NCI-H82 treated with DMSO at 0.1 percent for 48 hours (cell line): ENCODE data around the gene FBRSL1.
A peak's percentile ranks its signal among the peaks of the same experiment; 100 is the strongest.

Experiments
- DNase-seq: peaks from one replicate; lab custom pipeline; 2025; ENCODE audit not compliant: unreplicated experiment; lab: John Stamatoyannopoulos, UW

FBRSL1 gene

GRCh38 chr12:132495629-132496357 lies 5.8 kb downstream of the FBRSL1 start:
- no peak for DNase-seq

GRCh38 chr12:132496358-132496669 lies 6.4 kb downstream of the FBRSL1 start:
- DNase-seq, result no peak

- DNase-seq, result no peak
These were observed 6.8 kb downstream of the FBRSL1 start for GRCh38 chr12:132496710-132497109.

- no peak for DNase-seq
These were observed 7.8 kb downstream of the FBRSL1 start for GRCh38 chr12:132497514-132498405.

- no peak for DNase-seq
These were observed 9.0 kb downstream of the FBRSL1 start for GRCh38 chr12:132498931-132499330.

GRCh38 chr12:132500142-132500855 lies 10.3 kb downstream of the FBRSL1 start:
- no peak for DNase-seq

- DNase-seq, result no peak
These were observed 10.9 kb downstream of the FBRSL1 start for GRCh38 chr12:132500856-132501180.

- DNase-seq, result no peak
These were observed 11.4 kb downstream of the FBRSL1 start for GRCh38 chr12:132501204-132501940.

GRCh38 chr12:132502149-132502881 lies 12.4 kb downstream of the FBRSL1 start:
- DNase-seq, result peak; percentile 22

- no peak for DNase-seq
These were observed 12.9 kb downstream of the FBRSL1 start for GRCh38 chr12:132502882-132503193.

- DNase-seq, result no peak
These were observed 13.8 kb downstream of the FBRSL1 start for GRCh38 chr12:132503618-132504204.

GRCh38 chr12:132505105-132505851 lies 15.3 kb downstream of the FBRSL1 start:
- DNase-seq, result no peak

GRCh38 chr12:132505852-132506219 lies 15.9 kb downstream of the FBRSL1 start:
- no peak for DNase-seq

GRCh38 chr12:132506328-132507160 lies 16.6 kb downstream of the FBRSL1 start:
- DNase-seq, result peak; percentile 53

- no peak for DNase-seq
These were observed 17.2 kb downstream of the FBRSL1 start for GRCh38 chr12:132507161-132507538.

- DNase-seq, result no peak
These were observed 17.9 kb downstream of the FBRSL1 start for GRCh38 chr12:132507656-132508490.

GRCh38 chr12:132508491-132508740 lies 18.5 kb downstream of the FBRSL1 start:
- no peak for DNase-seq
